Fibroblast of lung (primary cell): ENCODE measurements around the gene CASP4.

Source experiments
- EZH2 ChIP-seq: IDR thresholded peaks from 2 replicates; pipeline ENCODE4 v1.5.1; 2012; ENCODE audit warnings: low read length, control low read depth, mild to moderate bottlenecking; ENCODE audit errors: missing control alignments
- TF ChIP-seq, protein P1 (sequence below), 2 donors: IDR thresholded peaks in 1 of 2; conservative IDR thresholded peaks in 1 of 2; 1 replicate in 1 of 2; 2 replicates in 1 of 2; pipeline ENCODE4 v1.5.1; 2011 to 2012; ENCODE audit warnings: low read length in 2 of 2, control low read depth in 1 of 2, inconsistent platforms in 1 of 2, low read depth in 1 of 2, mild to moderate bottlenecking in 1 of 2

DNA sequence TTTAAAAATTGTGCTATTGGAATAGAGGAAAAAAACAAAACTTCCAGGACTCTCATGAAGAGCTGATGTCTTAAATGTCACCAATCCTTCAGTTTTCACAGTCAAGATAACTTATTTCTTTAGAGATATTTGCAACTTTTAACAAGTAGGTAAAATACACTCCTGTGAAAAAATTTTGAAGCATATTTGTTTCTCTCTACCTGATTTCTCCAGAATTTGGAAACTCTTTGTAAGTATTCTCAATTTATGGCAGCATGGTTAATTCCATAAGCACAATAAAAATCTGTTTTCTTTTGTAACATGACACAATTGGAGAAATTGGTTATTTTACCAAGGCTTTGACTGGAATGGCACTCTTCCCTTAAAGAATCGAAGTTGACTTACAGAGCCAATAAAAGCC, 4.1 kb downstream of the CASP4 start:
- TF ChIP-seq, protein P1, sequence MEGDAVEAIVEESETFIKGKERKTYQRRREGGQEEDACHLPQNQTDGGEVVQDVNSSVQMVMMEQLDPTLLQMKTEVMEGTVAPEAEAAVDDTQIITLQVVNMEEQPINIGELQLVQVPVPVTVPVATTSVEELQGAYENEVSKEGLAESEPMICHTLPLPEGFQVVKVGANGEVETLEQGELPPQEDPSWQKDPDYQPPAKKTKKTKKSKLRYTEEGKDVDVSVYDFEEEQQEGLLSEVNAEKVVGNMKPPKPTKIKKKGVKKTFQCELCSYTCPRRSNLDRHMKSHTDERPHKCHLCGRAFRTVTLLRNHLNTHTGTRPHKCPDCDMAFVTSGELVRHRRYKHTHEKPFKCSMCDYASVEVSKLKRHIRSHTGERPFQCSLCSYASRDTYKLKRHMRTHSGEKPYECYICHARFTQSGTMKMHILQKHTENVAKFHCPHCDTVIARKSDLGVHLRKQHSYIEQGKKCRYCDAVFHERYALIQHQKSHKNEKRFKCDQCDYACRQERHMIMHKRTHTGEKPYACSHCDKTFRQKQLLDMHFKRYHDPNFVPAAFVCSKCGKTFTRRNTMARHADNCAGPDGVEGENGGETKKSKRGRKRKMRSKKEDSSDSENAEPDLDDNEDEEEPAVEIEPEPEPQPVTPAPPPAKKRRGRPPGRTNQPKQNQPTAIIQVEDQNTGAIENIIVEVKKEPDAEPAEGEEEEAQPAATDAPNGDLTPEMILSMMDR (conservative IDR thresholded peaks at IDR 0.05 in 1 of 2, IDR thresholded peaks at IDR 0.05 in 1 of 2; ENCODE audit: low read depth in 1 of 2, low read length in 2 of 2) = no peak
- no peak for TF ChIP-seq EZH2
